GM12878 (cell line): ENCODE measurements around the gene PPP1R14B. TPM values are rescaled to one million over a fixed set of nuclear protein-coding genes. Genes with fewer than 3 reads are reported as not detected.

Experiments
- ATAC-seq: fragments of 200-7000 bp; cut with Tn5 transposase; 3 replicates; pipeline ENCODE4 v1.9.1; 2020; ENCODE audit warnings: mild to moderate bottlenecking, moderate library complexity
- BruUV-seq: library from RNA; stranded (reverse); fragments of 400-500 nt; replicated peaks from 2 replicates; lab custom pipeline; 2021; lab: Mats Ljungman, UMichigan
- CTCF ChIA-PET: fragments of 300-600 bp; sonication (Branson Sonifier 250); formaldehyde crosslinking; extraction: SDS; loops from one replicate; lab custom pipeline; 2021; ENCODE audit warnings: inconsistent platforms; lab: Yijun Ruan, JAX
- POLR2A ChIA-PET: fragments of 350-600 bp; formaldehyde crosslinking; extraction: SDS; loops from one replicate; lab custom pipeline; 2021; ENCODE audit warnings: inconsistent platforms; lab: Charles Lee
- RAD21 ChIA-PET: fragments of 300-600 bp; sonication (Branson Sonifier 250); formaldehyde crosslinking; loops from one replicate; lab custom pipeline; 2023; ENCODE audit warnings: antibody characterized with exemption; ENCODE audit not compliant: unreplicated experiment; lab: Charles Lee
- SMC1A ChIA-PET: fragments of 300-600 bp; sonication (Branson Sonifier 250); formaldehyde crosslinking; loops from one replicate; lab custom pipeline; 2023; ENCODE audit not compliant: unreplicated experiment, uncharacterized antibody; lab: Charles Lee
- DNase-seq: peaks from one replicate; pipeline ENCODE4 v3.0.0-alpha.2; 2011; ENCODE audit warnings: low read depth, low spot score
- FAIRE-seq: peaks from 3 replicates; lab custom pipeline; 2011; peaks lifted over from hg19 to GRCh38; lab: Jason Lieb, UNC
- H2AFZ ChIP-seq: 2 replicates; pipeline ENCODE4 v1.6.0; 2011; ENCODE audit warnings: low read depth, low read length, control low read depth; ENCODE audit not compliant: control insufficient read depth
- H3K27ac ChIP-seq: 2 replicates; pipeline ENCODE4 v1.5.1; 2011; ENCODE audit warnings: control low read depth; ENCODE audit not compliant: control insufficient read depth, insufficient read depth
- H3K27me3 ChIP-seq, 2 experiments: replicated peaks in 1 of 2; 2 replicates each; pipeline versions ENCODE4 v1.6.0 to v1.6.1; 2011; ENCODE audit warnings: low read length in 1 of 2; ENCODE audit not compliant: control insufficient read depth in 2 of 2, insufficient read depth in 2 of 2
- H3K36me3 ChIP-seq, 2 experiments: 2 replicates each; pipeline ENCODE4 v1.5.1; 2011; ENCODE audit warnings: low read length in 1 of 2; ENCODE audit not compliant: control insufficient read depth in 2 of 2, insufficient read depth in 2 of 2
- H3K4me1 ChIP-seq: 2 replicates; pipeline ENCODE4 v1.6.1; 2011; ENCODE audit warnings: mild to moderate bottlenecking, low read length, moderate library complexity, mixed read lengths; ENCODE audit not compliant: control insufficient read depth, insufficient read depth
- H3K4me2 ChIP-seq: 2 replicates; pipeline ENCODE4 v1.6.0; 2011; ENCODE audit warnings: control low read depth; ENCODE audit not compliant: control insufficient read depth, insufficient read depth
- H3K4me3 ChIP-seq: fragments of 200-600 bp; sonication (generic); 2 replicates; pipeline ENCODE4 v1.5.1; 2016
- H3K79me2 ChIP-seq: 2 replicates; pipeline ENCODE4 v1.6.0; 2011; ENCODE audit warnings: low read length; ENCODE audit not compliant: control insufficient read depth, insufficient read depth
- H3K9ac ChIP-seq: 2 replicates; pipeline ENCODE4 v1.8.0; 2011; ENCODE audit warnings: low read length, control low read depth, mixed read lengths; ENCODE audit not compliant: control insufficient read depth, insufficient read depth
- H3K9me3 ChIP-seq: replicated peaks from 3 replicates; pipeline ENCODE4 v1.5.1; 2011; ENCODE audit warnings: mild to moderate bottlenecking, low read length; ENCODE audit not compliant: control insufficient read depth, insufficient read depth
- H4K20me1 ChIP-seq: 2 replicates; pipeline ENCODE4 v1.6.0; 2011; ENCODE audit not compliant: control insufficient read depth, insufficient read depth
- BCL11A ChIP-seq: IDR thresholded peaks from 2 replicates; pipeline ENCODE4 v1.6.1; 2011; ENCODE audit warnings: low read depth, low read length
- BRCA1 ChIP-seq: IDR thresholded peaks from 2 replicates; pipeline ENCODE4 v1.6.1; 2011; ENCODE audit warnings: low read depth, low read length, improper control_type of control experiment
- JUND ChIP-seq: IDR thresholded peaks from 2 replicates; pipeline ENCODE4 v1.6.1; 2012; ENCODE audit warnings: low read depth, mild to moderate bottlenecking, low read length, improper control_type of control experiment, moderate library complexity
- MTA3 ChIP-seq: IDR thresholded peaks from 2 replicates; pipeline ENCODE4 v1.6.1; 2012; ENCODE audit warnings: low read length, inconsistent platforms, borderline replicate concordance
- RFX5 ChIP-seq: IDR thresholded peaks from 2 replicates; pipeline ENCODE4 v1.6.1; 2011; ENCODE audit warnings: low read depth, low read length, improper control_type of control experiment
- STAT1 ChIP-seq: fragments of 450-650 bp; conservative IDR thresholded peaks from 2 replicates; pipeline ENCODE4 v1.6.1; 2014; ENCODE audit warnings: antibody characterized with exemption, mild to moderate bottlenecking
- TARDBP ChIP-seq: IDR thresholded peaks from 2 replicates; pipeline ENCODE4 v1.6.1; 2016; ENCODE audit warnings: borderline replicate concordance
- ZBTB11 ChIP-seq: fragments of 450-650 bp; formaldehyde crosslinking; IDR thresholded peaks from 2 replicates; pipeline ENCODE4 v1.5.0; 2022; ENCODE audit warnings: mild to moderate bottlenecking, missing genetic modification characterization
- ZNF274 ChIP-seq: IDR thresholded peaks from one replicate; pipeline ENCODE4 v1.8.0; 2011; ENCODE audit not compliant: insufficient read length, insufficient read depth
- WGBS: methylation state at CpG from one replicate; pipeline ENCODE4 v1.1.6; 2016; ENCODE audit warnings: low lambda C conversion rate; ENCODE audit not compliant: insufficient replicate concordance, insufficient coverage; ENCODE audit errors: missing lambda C conversion rate; 5-methylcytosine and 5-hydroxymethylcytosine counted together
- in situ Hi-C: fragments of 300-500 bp; cut with MboI; formaldehyde crosslinking; loops from 9 replicates; pipeline ENCODE4 v1.14.3; 2018; ENCODE audit warnings: mixed read lengths
- intact Hi-C: fragments of 100-400 bp; cut with micrococcal nuclease; formaldehyde crosslinking; loops from one replicate; pipeline ENCODE4 v1.14.2; 2022; ENCODE audit not compliant: unreplicated experiment
- polyA plus RNA-seq, 11 experiments: library from polyadenylated mRNA; depleted of rRNA in 4 of 11; unstranded in 6 of 11; stranded (reverse) in 5 of 11; fragments of >200 nt; fragmentation: Nextera tagmentation in 4 of 11; fragmentation: Illumina TruSeq in 1 of 11; extraction: Ambion mirVana in 4 of 11; extraction: Trizol in 1 of 11; gene quantifications; 1 replicate in 1 of 11; 2 replicates in 10 of 11; pipeline versions ENCODE4 v1.2.1 to v1.2.3, GENCODE V29; 2011 to 2016; ENCODE audit warnings: inconsistent platforms in 2 of 11, missing spikeins in 2 of 11, low read depth in 1 of 11
- total RNA-seq, 4 experiments: library from RNA; depleted of rRNA in 3 of 4; stranded (reverse); fragments of >200 nt in 3 of 4; fragmentation: Illumina TruSeq in 1 of 4; extraction: Trizol in 1 of 4; gene quantifications; 2 replicates each; pipeline versions ENCODE4 v1.2.1 to v1.2.3, GENCODE V29; 2013 to 2021

The PPP1R14B gene
- total and polyA plus RNA-seq, 10 of the 15 experiments (the other 5 are each of a cell fraction or from before 2014, with no cell fraction given), result 8.4 to 283 (median 124) TPM

GRCh38 chr11:64227405-64227956, 19.3 kb downstream of the PPP1R14B start:
- ChIA-PET POLR2A (interaction anchor here (1.1 to 9.7 kb wide), 11 partner anchors 10 to 90 kb away, joined by 3 to 85 read pairs (median 6); partner anchors contain the start of genes BAD, FERMT3, FKBP2 and PPP1R14B), RAD21 (interaction anchor here (1.5 to 3.3 kb wide), 4 partner anchors 11 to 23 kb away, joined by 3 to 34 read pairs (median 9); partner anchors contain the start of genes FERMT3 and FKBP2), SMC1A (interaction anchor here (1.1 to 5.4 kb wide), 4 partner anchors 9 to 21 kb away, joined by 3 to 56 read pairs (median 6); partner anchors contain the start of genes FERMT3 and FKBP2), CTCF (interaction anchor here (0.6 to 5.0 kb wide), 5 partner anchors 11 to 76 kb away, joined by 3 to 59 read pairs (median 4); partner anchors contain the start of gene FERMT3)
- no TSS peak for BruUV-seq
- no peak for FAIRE-seq
- intact Hi-C loops (no loop called here), in situ Hi-C loops (loop anchor here (25.0 kb wide), 1 partner anchor 1635 kb away; the partner anchor contains the start of genes CFL1, EFEMP2 and MUS81)
- TF ChIP-seq JUND, result no peak
- TF ChIP-seq ZBTB11, result no peak
- no peak for TF ChIP-seq STAT1
- no peak for TF ChIP-seq ZNF274
- no peak for TF ChIP-seq BCL11A
- no peak for TF ChIP-seq MTA3
- no peak for TF ChIP-seq TARDBP
- TF ChIP-seq RFX5, result no peak
- TF ChIP-seq BRCA1, result no peak
- no peak for ATAC-seq
- Histone ChIP-seq H4K20me1 (no peaks in the 10 kb centered on the region), H2AFZ (no peak overlapping the region), H3K4me2 (peak overlapping the region; percentile 98), H3K4me3 (peak overlapping the region; percentile 90), H3K27me3 (no peaks in the 10 kb centered on the region), H3K9ac (peak overlapping the region; percentile 98), H3K79me2 (peaks cover 38% of the 10 kb centered on the region), H3K4me1 (peaks cover 27% of the 10 kb centered on the region), H3K27ac (peak overlapping the region; percentile 96), H3K36me3 (peaks cover 9% of the 10 kb centered on the region in 2 experiments), H3K9me3 (no peaks in the 10 kb centered on the region)
- 50% methylated on average over 2 of the region's 3 CpGs for WGBS
- DNase-seq, result no peak
